ENCODE measurements around the gene SLC5A3.
A peak's percentile ranks its signal among the peaks of the same experiment; 100 is the strongest.

Gene SLC5A3

DNA sequence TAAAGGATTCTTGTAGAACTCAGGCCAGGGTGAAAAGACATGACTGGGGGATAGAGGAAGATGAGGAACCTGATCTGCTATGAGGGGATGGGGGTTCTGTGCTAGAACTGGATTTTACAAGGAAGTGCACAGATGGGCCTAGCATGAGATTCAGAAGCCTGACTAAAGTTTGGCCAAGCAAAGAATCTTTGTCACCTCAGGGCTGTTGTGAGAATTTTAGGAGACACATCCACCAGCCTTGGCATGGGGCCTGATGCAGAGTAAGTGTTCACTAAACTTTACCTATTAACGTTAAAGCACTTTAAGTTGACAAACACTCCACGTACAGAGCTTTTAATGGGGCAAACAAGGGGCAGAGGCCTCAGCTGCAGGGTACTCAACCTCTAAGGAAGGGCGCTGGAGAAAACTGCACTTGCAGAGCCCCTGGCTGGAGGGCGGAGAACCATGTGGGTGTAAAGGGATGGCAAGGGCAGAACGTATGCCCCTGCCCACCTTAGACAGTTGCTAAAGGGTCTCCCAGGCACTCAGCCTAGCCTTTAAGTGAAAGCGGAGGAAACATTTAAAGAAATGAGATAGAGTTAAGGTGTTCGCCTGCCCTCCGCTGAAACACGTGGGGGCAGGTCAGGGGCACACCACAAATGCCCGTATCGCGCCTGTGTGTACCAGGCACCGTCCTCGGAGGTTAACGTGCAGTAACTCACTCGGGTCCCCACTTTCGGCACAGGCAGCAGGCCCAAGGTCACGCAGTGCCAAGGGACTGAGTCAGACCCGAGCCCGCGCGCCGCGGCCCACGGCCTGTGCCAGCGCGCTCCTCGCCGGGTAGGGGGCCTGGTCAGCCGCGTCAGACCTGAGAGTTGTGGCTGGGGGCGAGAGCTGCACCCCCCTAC is 990 bp upstream of the SLC5A3 start:
- peaks cover 10% of the 10 kb centered on the region; the same call in 1 of the 2 replicates for H3K36me3 ChIP-seq (ENCODE audit: insufficient read depth, low read length)
- H3K9ac ChIP-seq (ENCODE audit: low read depth, low read length) = peak overlapping the region; percentile 61
- H3K9me3 ChIP-seq (ENCODE audit: insufficient read depth, low read depth, low read length) = no peaks in the 10 kb centered on the region
- H3K27me3 ChIP-seq (ENCODE audit: insufficient read depth, low read length) = peaks cover 6% of the 10 kb centered on the region
- H3K27ac ChIP-seq (ENCODE audit: low read depth, low read length) = peak overlapping the region; percentile 75; the same call in 1 of the 2 replicates
- 44% methylated on average over 32 of the region's 32 CpGs for WGBS
- H3K4me1 ChIP-seq (ENCODE audit: insufficient read depth, low read length) = peaks cover 32% of the 10 kb centered on the region
- peak overlapping the region; percentile 46 for H3K4me3 ChIP-seq (ENCODE audit: low read length)

GRCh38 chr21:34073749-34074282 is 438 bp downstream of the SLC5A3 start:
- H3K9me3 ChIP-seq (ENCODE audit: insufficient read depth, low read depth, low read length) = no peaks in the 10 kb centered on the region
- peak overlapping the region; percentile 83 for H3K4me3 ChIP-seq (ENCODE audit: low read length)
- H3K9ac ChIP-seq (ENCODE audit: low read depth, low read length) = peak overlapping the region; percentile 76
- under 1% methylated on average over 95 of the region's 95 CpGs for WGBS
- peaks cover 37% of the 10 kb centered on the region for H3K4me1 ChIP-seq (ENCODE audit: insufficient read depth, low read length)
- peak overlapping the region; percentile 77; the same call in 1 of the 2 replicates for H3K27ac ChIP-seq (ENCODE audit: low read depth, low read length)
- peaks cover 6% of the 10 kb centered on the region for H3K27me3 ChIP-seq (ENCODE audit: insufficient read depth, low read length)
- H3K36me3 ChIP-seq (ENCODE audit: insufficient read depth, low read length) = peaks cover 24% of the 10 kb centered on the region

DNA sequence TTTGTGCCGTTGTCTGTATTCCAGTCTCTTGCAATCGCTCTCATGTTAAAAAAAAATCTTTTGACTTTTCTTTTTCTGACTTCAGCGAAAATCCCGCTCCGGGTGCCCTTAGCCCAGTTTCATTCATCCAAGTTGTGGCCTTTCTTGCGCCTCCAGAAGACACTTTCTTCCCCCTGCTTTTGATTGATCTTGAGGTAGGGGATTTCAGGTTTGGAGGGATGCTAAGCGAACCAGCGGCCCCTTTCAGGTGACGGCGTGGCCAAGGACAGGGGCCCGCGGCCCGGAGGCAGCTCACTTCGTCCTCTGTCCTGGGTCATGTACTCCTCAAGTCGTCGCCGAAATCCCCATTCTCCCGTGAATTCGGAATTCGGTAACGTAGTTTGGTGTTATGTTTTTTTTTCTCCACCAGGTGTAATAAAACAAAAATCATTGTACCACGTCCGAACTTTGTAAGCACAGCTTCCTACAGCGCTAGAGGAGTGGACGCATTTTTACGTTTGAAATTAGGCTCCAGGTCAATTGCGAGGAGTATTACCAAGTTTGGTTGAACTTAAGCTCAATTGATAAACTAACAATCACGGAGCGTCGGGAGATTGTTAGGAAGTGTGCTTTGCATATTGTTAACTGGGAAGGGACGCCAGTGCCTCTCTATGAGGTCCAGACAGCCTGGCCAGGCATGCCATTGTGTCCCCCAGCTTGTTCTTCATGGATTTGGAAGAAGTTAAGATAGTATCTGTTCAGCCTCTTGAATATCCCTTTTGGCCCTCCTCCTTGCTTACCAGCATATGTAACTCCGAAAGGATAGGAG is 1.1 kb downstream of the SLC5A3 start:
- peaks cover 6% of the 10 kb centered on the region for H3K27me3 ChIP-seq (ENCODE audit: insufficient read depth, low read length)
- H3K27ac ChIP-seq (ENCODE audit: low read depth, low read length) = peak overlapping the region; percentile 2; the same call in 1 of the 2 replicates
- H3K9me3 ChIP-seq (ENCODE audit: insufficient read depth, low read depth, low read length) = no peaks in the 10 kb centered on the region
- 2% methylated on average over 31 of the region's 32 CpGs for WGBS
- peak overlapping the region; percentile 76 for H3K9ac ChIP-seq (ENCODE audit: low read depth, low read length)
- peak overlapping the region; percentile 83 for H3K4me3 ChIP-seq (ENCODE audit: low read length)
- H3K4me1 ChIP-seq (ENCODE audit: insufficient read depth, low read length) = peaks cover 37% of the 10 kb centered on the region
- H3K36me3 ChIP-seq (ENCODE audit: insufficient read depth, low read length) = peaks cover 28% of the 10 kb centered on the region

DNA sequence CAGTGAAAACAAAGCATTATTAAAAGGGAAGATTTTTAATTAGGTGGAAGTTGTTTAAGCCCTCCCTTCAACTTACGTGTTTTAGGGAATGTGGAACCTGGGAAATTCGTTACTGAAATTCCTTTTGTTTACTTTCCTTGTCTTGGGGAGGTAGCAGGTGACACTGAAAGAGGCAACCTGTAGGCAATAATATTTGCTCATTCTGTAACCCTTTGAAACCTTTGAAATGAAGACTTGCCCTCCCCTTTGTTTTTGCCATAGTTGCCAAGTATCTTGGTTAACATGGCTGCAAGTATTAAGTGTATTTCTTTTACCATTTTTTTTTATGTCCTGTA is 1.7 kb downstream of the SLC5A3 start:
- H3K36me3 ChIP-seq (ENCODE audit: insufficient read depth, low read length) = peaks cover 32% of the 10 kb centered on the region
- H3K27me3 ChIP-seq (ENCODE audit: insufficient read depth, low read length) = peaks cover 6% of the 10 kb centered on the region
- H3K4me1 ChIP-seq (ENCODE audit: insufficient read depth, low read length) = peaks cover 37% of the 10 kb centered on the region
- H3K9me3 ChIP-seq (ENCODE audit: insufficient read depth, low read depth, low read length) = no peaks in the 10 kb centered on the region
- H3K4me3 ChIP-seq (ENCODE audit: low read length) = peak overlapping the region; percentile 83
- no peak overlapping the region; the same call in 1 of the 2 replicates for H3K27ac ChIP-seq (ENCODE audit: low read depth, low read length)
- peak overlapping the region; percentile 76; the same call in 1 of the 2 replicates for H3K9ac ChIP-seq (ENCODE audit: low read depth, low read length)
- 36% methylated on average over 2 of the region's 2 CpGs for WGBS

DNA sequence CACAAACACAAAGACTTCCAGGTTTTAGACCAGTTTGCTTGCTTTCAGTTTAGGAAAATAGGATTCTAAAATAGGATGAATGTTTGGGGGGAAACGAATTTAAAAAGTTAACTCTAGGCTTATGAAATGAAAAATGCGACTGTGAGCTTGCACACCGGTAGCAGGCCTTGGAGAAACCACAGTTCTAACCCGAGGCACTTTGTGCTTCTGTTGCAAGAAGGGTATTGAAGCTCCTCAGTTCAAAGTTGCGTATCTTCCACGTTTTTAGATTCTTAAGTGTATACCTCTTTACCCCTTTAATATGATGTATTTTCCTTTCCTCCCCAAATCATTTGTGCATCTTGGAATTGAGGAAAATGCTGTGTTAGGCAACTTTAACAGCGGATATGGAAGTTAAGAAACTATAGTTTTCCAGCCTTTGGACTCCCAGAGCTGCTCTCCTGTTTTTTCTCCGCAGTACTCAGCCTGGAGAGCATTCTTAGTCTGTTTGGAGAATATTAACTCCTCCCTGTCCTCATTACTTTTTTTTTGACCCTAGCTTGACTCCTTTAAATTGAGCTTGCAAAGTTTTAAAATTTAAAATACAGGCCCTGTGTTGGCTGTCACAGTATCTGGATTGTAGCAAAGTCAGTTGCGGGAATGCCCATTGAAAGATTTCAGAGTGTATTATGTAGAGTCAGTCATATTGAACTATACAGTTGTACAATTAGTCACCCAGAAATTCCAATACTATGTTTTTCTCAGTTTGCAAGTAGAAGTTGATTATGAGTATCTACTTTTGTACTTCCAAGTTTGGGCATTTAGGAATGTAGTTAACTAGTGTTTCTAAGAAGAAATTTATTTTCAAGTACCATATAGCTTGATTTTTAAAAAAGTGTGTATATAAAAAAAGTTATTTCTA is 2.6 kb downstream of the SLC5A3 start:
- WGBS = 88% methylated on average over 9 of the region's 9 CpGs
- Histone ChIP-seq H3K4me3 (ENCODE audit: low read length) (peak overlapping the region; percentile 83; the same call in 1 of the 2 replicates), H3K9me3 (ENCODE audit: insufficient read depth, low read depth, low read length) (no peaks in the 10 kb centered on the region), H3K27me3 (ENCODE audit: insufficient read depth, low read length) (peaks cover 6% of the 10 kb centered on the region), H3K9ac (ENCODE audit: low read depth, low read length) (no peak overlapping the region; the same call in 1 of the 2 replicates), H3K27ac (ENCODE audit: low read depth, low read length) (no peak overlapping the region), H3K4me1 (ENCODE audit: insufficient read depth, low read length) (peaks cover 41% of the 10 kb centered on the region), H3K36me3 (ENCODE audit: insufficient read depth, low read length) (peaks cover 42% of the 10 kb centered on the region)

DNA sequence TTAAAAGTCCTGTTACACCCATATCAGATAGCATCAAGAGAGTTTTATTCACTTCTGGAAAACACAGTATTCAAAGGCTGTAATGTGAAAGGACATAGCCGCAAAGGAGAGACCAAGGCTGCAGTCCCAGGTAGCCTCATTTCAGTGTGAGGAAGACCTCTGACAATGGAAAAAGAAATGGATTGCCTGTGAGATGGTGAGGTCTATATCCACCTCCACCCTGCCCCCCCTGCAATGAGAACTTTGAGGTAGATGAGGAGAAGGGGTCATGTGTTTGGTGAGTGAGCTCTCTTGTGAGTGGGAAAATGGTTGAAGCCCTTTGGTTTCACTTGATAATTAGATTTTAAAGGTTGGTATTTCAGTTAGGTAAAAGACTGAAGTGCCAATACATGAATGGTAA is 3.5 kb downstream of the SLC5A3 start:
- peaks cover 41% of the 10 kb centered on the region for H3K4me1 ChIP-seq (ENCODE audit: insufficient read depth, low read length)
- peaks cover 49% of the 10 kb centered on the region for H3K36me3 ChIP-seq (ENCODE audit: insufficient read depth, low read length)
- H3K27ac ChIP-seq (ENCODE audit: low read depth, low read length) = no peak overlapping the region
- WGBS = 87% methylated on average over 1 of the region's 1 CpG
- no peaks in the 10 kb centered on the region for H3K9me3 ChIP-seq (ENCODE audit: insufficient read depth, low read depth, low read length)
- H3K27me3 ChIP-seq (ENCODE audit: insufficient read depth, low read length) = peaks cover 6% of the 10 kb centered on the region
- no peak overlapping the region for H3K9ac ChIP-seq (ENCODE audit: low read depth, low read length)
- H3K4me3 ChIP-seq (ENCODE audit: low read length) = 0 out of 2 replicates have a peak overlapping the region, but pooled peaks have one; percentile 13

GRCh38 chr21:34077888-34078287 is 4.5 kb downstream of the SLC5A3 start:
- 83% methylated on average over 1 of the region's 1 CpG for WGBS
- Histone ChIP-seq H3K36me3 (ENCODE audit: insufficient read depth, low read length) (peaks cover 58% of the 10 kb centered on the region), H3K9ac (ENCODE audit: low read depth, low read length) (no peak overlapping the region), H3K4me1 (ENCODE audit: insufficient read depth, low read length) (peaks cover 45% of the 10 kb centered on the region), H3K9me3 (ENCODE audit: insufficient read depth, low read depth, low read length) (no peaks in the 10 kb centered on the region), H3K27ac (ENCODE audit: low read depth, low read length) (no peak overlapping the region), H3K27me3 (ENCODE audit: insufficient read depth, low read length) (no peaks in the 10 kb centered on the region), H3K4me3 (ENCODE audit: low read length) (no peak overlapping the region)

GRCh38 chr21:34078915-34079314 is 5.5 kb downstream of the SLC5A3 start:
- peaks cover 59% of the 10 kb centered on the region for H3K36me3 ChIP-seq (ENCODE audit: insufficient read depth, low read length)
- H3K9me3 ChIP-seq (ENCODE audit: insufficient read depth, low read depth, low read length) = no peaks in the 10 kb centered on the region
- WGBS = 93% methylated on average over 2 of the region's 2 CpGs
- H3K27me3 ChIP-seq (ENCODE audit: insufficient read depth, low read length) = no peaks in the 10 kb centered on the region
- H3K4me3 ChIP-seq (ENCODE audit: low read length) = no peak overlapping the region
- no peak overlapping the region for H3K9ac ChIP-seq (ENCODE audit: low read depth, low read length)
- H3K27ac ChIP-seq (ENCODE audit: low read depth, low read length) = no peak overlapping the region
- peaks cover 55% of the 10 kb centered on the region for H3K4me1 ChIP-seq (ENCODE audit: insufficient read depth, low read length)

DNA sequence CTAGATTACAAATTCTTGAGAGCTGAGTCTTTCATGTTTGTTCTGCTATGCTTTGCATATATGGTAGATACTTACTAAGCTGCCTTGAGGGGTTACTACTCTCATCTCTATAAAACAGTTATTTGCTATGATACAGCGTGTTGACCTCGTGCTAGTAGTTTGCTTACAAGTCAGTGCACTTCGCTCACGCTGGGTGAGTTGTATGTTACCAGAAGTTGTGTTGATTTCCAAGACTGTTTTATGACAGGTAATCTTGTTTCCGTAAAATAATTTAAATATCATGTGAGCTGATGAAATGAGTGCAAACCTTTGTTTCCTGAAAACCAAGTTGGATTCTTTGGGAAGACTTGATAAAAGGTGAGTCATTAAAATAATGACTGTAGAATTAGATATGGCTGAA is 7.3 kb downstream of the SLC5A3 start:
- Histone ChIP-seq H3K9ac (ENCODE audit: low read depth, low read length) (no peak overlapping the region), H3K27ac (ENCODE audit: low read depth, low read length) (no peak overlapping the region), H3K9me3 (ENCODE audit: insufficient read depth, low read depth, low read length) (no peaks in the 10 kb centered on the region), H3K36me3 (ENCODE audit: insufficient read depth, low read length) (peaks cover 59% of the 10 kb centered on the region), H3K4me1 (ENCODE audit: insufficient read depth, low read length) (peaks cover 59% of the 10 kb centered on the region), H3K4me3 (ENCODE audit: low read length) (no peak overlapping the region), H3K27me3 (ENCODE audit: insufficient read depth, low read length) (no peaks in the 10 kb centered on the region)
- WGBS = 97% methylated on average over 5 of the region's 5 CpGs

DNA sequence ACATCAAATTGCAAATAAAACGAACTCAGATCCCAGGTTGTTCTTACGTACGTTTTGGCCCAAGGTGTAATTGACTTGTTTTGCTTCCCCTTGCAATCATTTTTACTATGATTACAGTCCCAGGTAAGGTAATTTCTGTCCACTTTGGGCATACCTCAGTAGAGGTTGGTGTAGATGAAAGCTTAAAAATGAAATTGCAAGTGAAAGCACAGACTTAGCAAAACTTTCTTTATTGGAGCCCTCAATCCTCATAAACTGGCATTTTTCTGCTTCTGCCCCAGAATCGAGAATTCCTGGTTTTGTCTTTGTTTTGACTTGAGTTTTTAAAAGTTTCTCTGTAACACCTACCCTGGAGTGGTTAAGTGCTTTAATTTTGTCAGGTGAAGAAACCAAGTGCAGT is 9.4 kb downstream of the SLC5A3 start:
- Histone ChIP-seq H3K36me3 (ENCODE audit: insufficient read depth, low read length) (peaks cover 46% of the 10 kb centered on the region), H3K9me3 (ENCODE audit: insufficient read depth, low read depth, low read length) (no peaks in the 10 kb centered on the region), H3K4me3 (ENCODE audit: low read length) (no peak overlapping the region), H3K27ac (ENCODE audit: low read depth, low read length) (0 out of 2 replicates have a peak overlapping the region, but pooled peaks have one; percentile 11), H3K9ac (ENCODE audit: low read depth, low read length) (no peak overlapping the region), H3K4me1 (ENCODE audit: insufficient read depth, low read length) (peaks cover 60% of the 10 kb centered on the region), H3K27me3 (ENCODE audit: insufficient read depth, low read length) (no peaks in the 10 kb centered on the region)
- 95% methylated on average over 4 of the region's 4 CpGs for WGBS
